GM19455 (cell line): Measurements from ENCODE around the gene TRPM4.
"Not testable (repeated sequence)": the region's sequence is repeated elsewhere in the genome, so short reads cannot be mapped to it uniquely, and the experiment has no call there.

Source experiments
- ATAC-seq: cut with Tn5 transposase; IDR thresholded peaks from one replicate; pipeline ENCODE4 v1.9.1; 2021; ENCODE audit not compliant: unreplicated experiment

Gene TRPM4

DNA sequence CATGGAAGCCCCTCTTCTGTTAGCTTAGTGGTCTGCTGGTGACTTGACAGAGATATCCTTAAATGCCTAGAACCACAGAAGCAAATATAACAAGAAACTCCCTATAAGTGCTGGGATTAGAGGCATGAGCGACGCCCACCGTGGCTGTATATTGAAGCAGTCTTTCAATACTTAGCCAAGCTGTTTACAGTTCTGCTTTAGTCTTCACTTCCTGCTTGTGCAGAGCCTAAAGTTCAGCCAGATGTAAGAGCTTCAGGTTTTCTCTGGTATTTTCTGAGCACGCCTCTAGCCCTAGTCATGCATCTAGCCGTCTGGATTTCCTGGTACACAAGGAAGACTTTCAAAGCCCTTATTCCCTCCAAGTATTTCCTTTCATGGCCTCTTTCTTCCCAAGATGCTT lies 28.5 kb downstream of the TRPM4 start:
- no peak for ATAC-seq

DNA sequence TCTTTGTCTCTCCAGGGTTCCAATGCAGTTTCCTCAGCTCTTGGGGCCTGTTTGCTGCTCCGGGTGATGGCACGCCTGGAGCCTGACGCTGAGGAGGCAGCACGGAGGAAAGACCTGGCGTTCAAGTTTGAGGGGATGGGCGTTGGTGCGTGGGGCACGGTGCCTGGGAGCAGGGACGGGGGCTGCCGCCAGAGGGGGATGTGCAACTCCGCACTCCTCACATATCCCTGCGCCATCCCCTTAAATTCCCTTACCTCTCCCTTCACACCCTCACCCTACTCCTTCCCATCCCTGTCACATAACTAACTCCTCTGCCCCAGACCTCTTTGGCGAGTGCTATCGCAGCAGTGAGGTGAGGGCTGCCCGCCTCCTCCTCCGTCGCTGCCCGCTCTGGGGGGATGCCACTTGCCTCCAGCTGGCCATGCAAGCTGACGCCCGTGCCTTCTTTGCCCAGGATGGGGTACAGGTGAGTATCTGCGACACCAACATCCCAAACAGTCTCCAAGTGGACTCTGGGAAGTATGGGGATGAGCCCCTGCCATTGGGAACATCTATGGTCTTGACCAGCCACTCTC lies 31.1 kb downstream of the TRPM4 start:
- no peak for ATAC-seq

- no peak for ATAC-seq
Observed at GRCh38 chr19:49189259-49189658, 31.7 kb downstream of the TRPM4 start.

GRCh38 chr19:49190781-49191180 lies 33.2 kb downstream of the TRPM4 start:
- no peak for ATAC-seq

- ATAC-seq, result no peak
Observed at GRCh38 chr19:49193822-49194394, 36.3 kb downstream of the TRPM4 start.

- ATAC-seq, result no peak
Observed at GRCh38 chr19:49194408-49194807, 36.8 kb downstream of the TRPM4 start.

- ATAC-seq, result no peak
Observed at GRCh38 chr19:49196527-49197240, 39.1 kb downstream of the TRPM4 start.

- ATAC-seq, result no peak
Observed at GRCh38 chr19:49200238-49200862, 42.8 kb downstream of the TRPM4 start.

DNA sequence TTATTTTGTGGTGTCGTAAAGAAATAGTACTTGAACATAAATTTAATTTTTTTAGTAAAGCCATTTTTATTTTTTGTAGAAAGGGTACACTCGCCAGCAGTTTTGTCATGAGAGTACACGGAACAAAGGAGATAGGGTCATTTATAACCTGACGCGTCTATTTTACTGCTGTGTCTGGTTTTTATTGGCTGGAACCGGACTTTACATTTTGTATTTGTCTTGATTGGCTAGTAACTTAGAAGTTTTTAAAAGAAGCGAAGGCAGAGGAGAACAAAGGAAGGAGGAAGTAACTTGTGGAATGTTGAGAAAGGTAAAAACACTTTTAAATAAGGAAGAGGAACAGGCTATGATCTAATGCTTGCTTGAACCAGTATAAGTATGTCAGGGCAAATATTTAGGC lies 43.5 kb downstream of the TRPM4 start:
- no peak for ATAC-seq

DNA sequence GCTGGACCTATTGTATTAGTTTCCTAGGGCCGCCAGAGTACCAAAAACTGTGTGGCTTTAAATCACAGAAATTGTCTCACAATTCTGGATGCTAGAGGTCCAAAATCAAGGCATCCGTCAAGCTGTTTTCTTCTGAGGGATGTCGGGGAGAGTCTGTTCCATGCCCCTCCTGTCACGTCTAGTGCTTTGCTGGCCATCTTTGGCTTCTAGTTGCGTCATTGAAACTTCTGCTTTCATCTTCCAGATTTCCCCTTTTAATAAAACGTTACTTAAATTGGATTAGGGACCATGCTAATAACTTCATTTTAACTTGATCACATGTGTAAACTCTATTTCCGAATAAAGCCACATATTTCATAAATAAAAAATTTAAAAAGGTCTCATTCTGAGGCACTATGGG lies 47.5 kb downstream of the TRPM4 start:
- ATAC-seq, result no peak

DNA sequence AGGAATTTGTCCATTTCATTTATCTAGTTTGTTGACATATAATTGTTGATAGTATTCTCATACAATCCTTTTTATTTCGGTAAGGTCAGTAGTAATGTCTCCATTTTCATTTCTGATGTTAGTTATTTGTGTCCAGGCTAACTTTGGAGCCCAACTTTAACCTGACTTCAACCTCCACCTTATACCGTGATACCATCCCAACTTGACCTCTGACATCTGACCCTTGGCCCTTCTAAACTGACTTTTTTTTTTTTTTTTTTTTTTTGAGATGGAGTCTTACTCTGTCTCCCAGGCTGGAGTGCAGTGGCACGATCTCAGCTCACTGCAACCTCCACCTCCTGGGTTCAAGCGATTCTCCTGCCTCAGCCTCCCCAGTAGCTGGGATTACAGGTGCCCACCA lies 51.9 kb downstream of the TRPM4 start:
- not testable (repeated sequence) for ATAC-seq

DNA sequence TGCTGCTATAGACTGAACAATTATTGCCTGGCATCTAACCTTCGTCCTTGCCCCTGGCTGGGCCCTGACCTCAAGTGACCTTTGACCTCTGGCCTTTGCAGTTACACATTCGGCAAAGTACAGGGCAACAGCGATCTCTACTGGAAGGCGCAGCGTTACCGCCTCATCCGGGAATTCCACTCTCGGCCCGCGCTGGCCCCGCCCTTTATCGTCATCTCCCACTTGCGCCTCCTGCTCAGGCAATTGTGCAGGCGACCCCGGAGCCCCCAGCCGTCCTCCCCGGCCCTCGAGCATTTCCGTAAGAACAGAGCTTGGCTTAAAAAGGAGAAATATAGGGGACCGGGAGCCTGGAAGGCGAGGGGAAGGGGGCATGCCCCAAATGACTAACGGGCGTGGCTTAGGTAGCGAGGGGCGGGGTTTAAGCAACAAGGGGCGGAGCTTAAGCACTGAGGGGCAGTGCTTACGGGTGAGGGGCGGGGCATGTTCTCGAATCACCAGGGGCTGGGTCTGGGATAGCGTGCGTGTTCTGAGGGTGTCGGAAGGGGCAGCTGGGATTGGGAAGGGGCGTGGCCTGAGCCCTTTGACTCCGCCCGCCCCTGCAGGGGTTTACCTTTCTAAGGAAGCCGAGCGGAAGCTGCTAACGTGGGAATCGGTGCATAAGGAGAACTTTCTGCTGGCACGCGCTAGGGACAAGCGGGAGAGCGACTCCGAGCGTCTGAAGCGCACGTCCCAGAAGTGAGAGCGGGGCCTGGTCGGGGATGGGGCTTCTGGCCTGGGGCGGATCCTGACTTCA lies 52.7 kb downstream of the TRPM4 start:
- no peak for ATAC-seq

GRCh38 chr19:49210901-49211451 lies 53.4 kb downstream of the TRPM4 start:
- no peak for ATAC-seq

- ATAC-seq, result no peak
Observed at GRCh38 chr19:49212016-49212701, 54.6 kb downstream of the TRPM4 start.

- no peak for ATAC-seq
Observed at GRCh38 chr19:49213791-49214190, 56.2 kb downstream of the TRPM4 start.

DNA sequence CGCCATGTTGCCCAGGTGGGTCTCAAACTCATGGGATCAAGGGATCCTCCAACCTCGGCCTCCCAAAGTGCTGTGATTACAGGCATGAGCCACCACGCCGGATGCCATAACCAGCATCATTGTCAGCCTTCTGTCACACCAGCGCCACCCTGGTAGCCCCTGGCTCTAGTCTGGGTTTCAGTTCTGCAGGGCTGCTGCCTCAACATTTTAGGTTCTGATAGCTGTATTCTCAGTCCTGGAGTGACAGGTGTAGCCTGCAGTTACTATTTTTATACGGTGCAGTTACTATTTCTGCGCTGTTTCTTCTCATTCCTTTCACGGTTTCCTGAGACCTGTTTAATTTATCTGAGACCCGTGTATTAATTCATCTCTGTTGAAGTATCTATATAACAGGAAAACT lies 57.1 kb downstream of the TRPM4 start:
- no peak for ATAC-seq

DNA sequence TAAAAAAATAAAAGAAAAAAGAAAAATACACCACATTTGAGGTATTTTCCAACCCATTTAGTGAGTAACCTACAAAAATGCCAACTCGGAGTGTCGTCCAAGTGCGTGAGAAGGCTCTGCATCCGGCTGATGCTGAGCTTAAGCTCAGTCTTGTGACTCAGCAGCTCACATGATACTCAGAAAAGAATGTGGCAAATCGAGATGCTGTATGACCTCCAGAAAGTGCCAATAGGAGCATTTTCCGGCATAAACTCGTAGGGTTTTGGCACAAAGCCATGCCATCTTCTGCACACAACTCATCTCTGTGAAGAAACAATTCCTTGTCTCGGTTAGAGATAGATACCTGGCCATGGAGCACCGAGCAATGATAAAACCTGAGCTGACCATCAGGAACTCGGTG lies 58.5 kb downstream of the TRPM4 start:
- no peak for ATAC-seq

DNA sequence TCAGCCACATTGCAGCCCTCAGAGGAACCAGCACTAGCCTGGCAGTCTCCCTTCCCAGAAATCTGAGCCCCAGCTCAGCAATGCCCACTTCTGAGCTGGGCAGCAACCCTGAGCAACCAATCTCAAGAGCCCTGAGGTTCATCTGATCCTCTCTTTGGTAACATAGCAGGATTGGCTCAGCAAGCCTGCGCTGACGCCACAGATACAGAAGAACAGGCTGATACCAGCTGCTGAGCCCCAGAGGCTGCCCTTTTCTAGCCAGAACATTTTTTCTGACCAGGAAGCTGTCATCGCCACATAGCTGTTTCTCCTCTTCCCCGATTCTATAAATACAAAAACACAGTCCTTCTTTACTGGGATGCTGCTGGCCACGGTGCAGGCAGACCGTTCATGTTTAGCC lies 59.8 kb downstream of the TRPM4 start:
- no peak for ATAC-seq

- ATAC-seq, result no peak
Observed at GRCh38 chr19:49222011-49222410, 64.4 kb downstream of the TRPM4 start.

GRCh38 chr19:49222528-49222927 lies 64.9 kb downstream of the TRPM4 start:
- no peak for ATAC-seq

GRCh38 chr19:49223472-49223871 lies 65.9 kb downstream of the TRPM4 start:
- ATAC-seq, result no peak
